HEK293T (cell line): ENCODE results near the gene TPRX2.

Source experiments
- BHLHE40 ChIP-seq: fragments of 450-650 bp; IDR thresholded peaks from 2 replicates; pipeline ENCODE4 v1.6.1; 2016; ENCODE audit warnings: mild to moderate bottlenecking, moderate library complexity, borderline replicate concordance
- FOXA1 ChIP-seq: fragments of 450-650 bp; IDR thresholded peaks from 2 replicates; pipeline ENCODE4 v1.6.1; 2016; ENCODE audit warnings: mild to moderate bottlenecking
- FOXM1 ChIP-seq: fragments of 450-650 bp; IDR thresholded peaks from 2 replicates; pipeline ENCODE4 v1.6.1; 2017; ENCODE audit warnings: mild to moderate bottlenecking, borderline replicate concordance
- SP1 ChIP-seq: fragments of 450-650 bp; IDR thresholded peaks from 2 replicates; pipeline ENCODE4 v1.6.1; 2017
- SUZ12 ChIP-seq: fragments of 450-650 bp; IDR thresholded peaks from 2 replicates; pipeline ENCODE4 v1.6.1; 2016; ENCODE audit warnings: mild to moderate bottlenecking
- ZNF384 ChIP-seq: fragments of 450-650 bp; IDR thresholded peaks from 2 replicates; pipeline ENCODE4 v1.6.1; 2016
- TF ChIP-seq, protein P1 (sequence below): fragments of 450-650 bp; IDR thresholded peaks from 2 replicates; pipeline ENCODE4 v1.6.1; 2016

DNA sequence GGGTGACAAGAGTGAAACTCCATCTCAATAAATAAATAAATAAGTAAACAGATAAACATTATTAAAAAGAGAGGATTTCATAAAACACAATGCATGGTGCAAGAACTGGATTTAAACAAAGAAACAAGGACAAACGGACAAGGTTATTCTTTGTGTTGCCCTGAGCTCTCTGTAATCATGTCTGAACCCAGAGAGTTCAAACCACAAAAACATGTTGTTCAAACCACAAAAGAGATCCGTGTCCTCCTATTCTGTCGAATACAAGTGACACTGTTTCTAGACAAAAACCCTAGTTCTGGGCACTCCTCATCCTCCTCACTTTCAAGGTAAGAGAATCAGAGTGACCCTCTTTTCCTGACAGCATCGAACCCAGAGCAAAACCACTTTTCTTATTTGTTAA is 4.6 kb upstream of the TPRX2 start:
- TF ChIP-seq SUZ12 (no peak), FOXM1 (no peak), BHLHE40 (no peak), ZNF384 (no peak), SP1 (no peak), FOXA1 (no peak)
- TF ChIP-seq, protein P1, sequence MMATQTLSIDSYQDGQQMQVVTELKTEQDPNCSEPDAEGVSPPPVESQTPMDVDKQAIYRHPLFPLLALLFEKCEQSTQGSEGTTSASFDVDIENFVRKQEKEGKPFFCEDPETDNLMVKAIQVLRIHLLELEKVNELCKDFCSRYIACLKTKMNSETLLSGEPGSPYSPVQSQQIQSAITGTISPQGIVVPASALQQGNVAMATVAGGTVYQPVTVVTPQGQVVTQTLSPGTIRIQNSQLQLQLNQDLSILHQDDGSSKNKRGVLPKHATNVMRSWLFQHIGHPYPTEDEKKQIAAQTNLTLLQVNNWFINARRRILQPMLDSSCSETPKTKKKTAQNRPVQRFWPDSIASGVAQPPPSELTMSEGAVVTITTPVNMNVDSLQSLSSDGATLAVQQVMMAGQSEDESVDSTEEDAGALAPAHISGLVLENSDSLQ, result no peak
